ENCODE results near the gene AFF1.

The AFF1 gene

DNA sequence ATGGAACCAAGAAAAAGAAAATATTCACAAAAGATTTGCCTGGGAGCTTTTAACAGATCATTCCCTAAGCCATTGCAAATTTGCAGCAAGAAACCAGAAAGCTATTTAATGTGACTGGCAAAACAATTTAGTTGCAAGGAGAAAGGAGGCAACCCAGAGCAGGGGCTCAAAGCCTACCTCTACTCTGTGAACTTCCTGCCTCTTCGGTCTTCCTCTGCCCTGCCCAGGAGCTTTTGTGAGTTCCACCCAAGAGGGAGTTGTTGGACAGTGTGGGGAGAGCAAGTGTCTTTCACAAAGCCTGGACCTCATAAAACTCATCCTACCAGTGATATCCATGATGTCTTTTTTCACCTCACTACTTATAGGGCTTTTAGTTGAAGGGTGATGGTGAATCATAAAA, 107.4 kb downstream of the AFF1 start:
- no peak for DNase-seq

- no peak for DNase-seq
Measured at GRCh38 chr4:87042986-87043820, 108.4 kb downstream of the AFF1 start.

DNA sequence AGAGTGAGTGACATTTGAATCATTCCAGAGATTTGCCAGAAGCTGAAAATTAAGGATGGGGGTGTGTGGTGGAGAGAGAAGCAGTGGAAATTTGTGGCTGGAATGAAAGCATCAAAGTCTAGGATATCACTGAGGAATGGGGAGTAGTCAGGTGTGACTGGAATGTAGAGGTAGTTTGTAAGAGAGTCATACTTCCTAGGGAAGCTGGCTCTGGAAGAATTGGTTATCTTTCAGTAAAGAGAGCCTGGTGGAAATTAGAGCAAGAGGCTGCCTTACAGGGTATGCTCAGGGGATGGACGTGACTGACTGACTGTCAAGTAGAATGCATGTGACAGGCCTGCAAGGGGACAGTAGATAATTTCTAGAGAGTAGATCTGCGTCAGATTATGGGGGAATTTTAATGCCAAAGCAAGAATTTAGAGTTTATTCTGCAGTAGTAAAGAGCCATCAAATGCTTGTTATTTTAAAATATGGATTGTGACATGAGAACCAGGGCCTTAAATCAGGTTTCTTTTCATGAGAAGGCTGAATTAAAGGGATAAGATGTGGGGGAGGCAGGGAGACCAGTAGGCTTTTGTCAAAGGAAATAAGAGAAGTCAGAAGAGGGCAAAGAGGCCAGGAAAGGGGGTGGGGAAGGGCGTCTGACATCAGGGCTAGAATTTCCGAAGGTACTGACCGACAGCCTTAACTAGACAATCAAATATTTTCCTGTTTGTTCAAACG, 109.9 kb downstream of the AFF1 start:
- DNase-seq: no peak

- no peak for DNase-seq
Measured at GRCh38 chr4:87045234-87045558, 110.4 kb downstream of the AFF1 start.

GRCh38 chr4:87045659-87046058, 110.8 kb downstream of the AFF1 start:
- DNase-seq: no peak

DNA sequence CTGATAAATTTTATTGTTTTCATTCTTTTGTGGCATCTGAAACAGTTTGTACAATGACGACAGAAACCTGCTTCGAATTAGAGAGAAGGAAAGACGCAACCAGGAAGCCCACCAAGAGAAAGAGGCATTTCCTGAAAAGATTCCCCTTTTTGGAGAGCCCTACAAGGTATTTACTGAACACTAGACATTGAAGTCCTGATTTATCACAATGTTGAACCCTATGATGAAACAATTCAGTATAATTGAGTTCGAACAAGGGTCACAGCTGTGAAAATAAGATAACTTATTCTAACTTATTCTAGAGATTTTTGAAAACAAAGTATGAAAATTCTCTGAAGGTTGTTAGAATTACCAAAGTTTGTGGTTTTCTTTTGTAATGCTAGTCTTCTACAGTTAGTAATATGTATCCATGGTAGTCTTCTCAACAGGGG, 111.3 kb downstream of the AFF1 start:
- DNase-seq: no peak

- DNase-seq: no peak
Measured at GRCh38 chr4:87047281-87047798, 112.5 kb downstream of the AFF1 start.

DNA sequence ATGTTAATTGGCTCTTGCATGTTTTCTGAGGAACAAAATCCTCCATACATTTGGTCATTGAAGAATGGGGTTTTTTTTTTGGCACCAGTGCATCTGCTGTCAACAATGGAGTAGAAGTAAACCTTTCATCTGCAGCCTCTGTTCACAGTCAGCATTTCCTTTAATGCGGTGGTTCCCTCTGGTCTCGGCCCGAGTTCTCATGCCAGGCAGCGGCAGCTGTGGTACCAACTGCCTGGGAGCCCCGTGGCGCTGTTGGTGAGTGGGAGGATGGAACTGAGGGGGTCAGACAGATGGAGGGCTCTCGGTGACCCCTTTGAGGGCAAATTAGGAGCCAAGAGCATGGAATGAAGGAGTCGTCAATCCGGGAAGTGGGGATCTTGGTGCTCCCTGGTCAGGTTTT, 114.7 kb downstream of the AFF1 start:
- DNase-seq: no peak

- DNase-seq: no peak
Measured at GRCh38 chr4:87050596-87050995, 115.8 kb downstream of the AFF1 start.

- DNase-seq: no peak
Measured at GRCh38 chr4:87051121-87051713, 116.4 kb downstream of the AFF1 start.

DNA sequence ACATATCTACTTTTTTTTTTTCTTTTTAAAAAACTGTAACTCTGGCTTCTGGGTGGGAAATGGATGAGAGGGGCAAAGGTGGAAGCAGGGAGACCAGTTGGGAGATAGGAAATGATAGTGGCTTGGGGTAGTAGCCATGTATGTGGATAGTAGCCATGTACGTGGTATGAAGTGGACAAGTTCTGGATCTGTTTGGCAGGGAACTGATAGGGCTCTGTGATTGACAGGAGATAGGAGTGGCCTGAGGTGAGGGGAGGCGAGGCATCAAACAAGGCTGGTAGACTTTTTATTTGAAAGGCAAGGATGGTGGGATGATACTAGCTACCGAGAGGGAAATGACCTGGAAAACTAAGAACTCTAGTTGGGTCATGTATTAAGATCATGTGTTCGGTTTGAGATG, 117.8 kb downstream of the AFF1 start:
- no peak for DNase-seq

- DNase-seq: no peak
Measured at GRCh38 chr4:87053176-87053658, 118.4 kb downstream of the AFF1 start.

GRCh38 chr4:87053802-87054767, 119.3 kb downstream of the AFF1 start:
- no peak for DNase-seq

- no peak for DNase-seq
Measured at GRCh38 chr4:87054900-87055299, 120.1 kb downstream of the AFF1 start.

GRCh38 chr4:87055311-87055710, 120.5 kb downstream of the AFF1 start:
- no peak for DNase-seq

DNA sequence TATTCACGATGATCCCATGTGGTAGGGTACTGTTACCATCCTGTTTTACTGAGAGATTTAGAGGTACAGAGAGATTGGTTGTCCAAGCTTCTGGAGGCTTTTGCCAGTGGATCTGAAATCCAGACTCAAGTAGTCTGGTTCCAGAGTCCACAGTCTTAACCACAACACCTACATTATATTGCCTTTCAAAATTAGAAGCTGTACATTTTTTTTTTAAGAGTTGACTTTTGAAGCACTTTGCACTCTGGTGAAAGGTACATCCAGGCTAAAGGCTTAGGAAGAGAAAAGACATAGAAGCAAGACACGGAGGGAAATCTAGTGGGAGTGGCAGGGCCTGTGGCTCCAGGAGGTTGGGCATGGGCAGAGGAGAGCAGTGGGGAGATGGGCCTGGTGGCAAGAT, 122.1 kb downstream of the AFF1 start:
- DNase-seq: no peak

DNA sequence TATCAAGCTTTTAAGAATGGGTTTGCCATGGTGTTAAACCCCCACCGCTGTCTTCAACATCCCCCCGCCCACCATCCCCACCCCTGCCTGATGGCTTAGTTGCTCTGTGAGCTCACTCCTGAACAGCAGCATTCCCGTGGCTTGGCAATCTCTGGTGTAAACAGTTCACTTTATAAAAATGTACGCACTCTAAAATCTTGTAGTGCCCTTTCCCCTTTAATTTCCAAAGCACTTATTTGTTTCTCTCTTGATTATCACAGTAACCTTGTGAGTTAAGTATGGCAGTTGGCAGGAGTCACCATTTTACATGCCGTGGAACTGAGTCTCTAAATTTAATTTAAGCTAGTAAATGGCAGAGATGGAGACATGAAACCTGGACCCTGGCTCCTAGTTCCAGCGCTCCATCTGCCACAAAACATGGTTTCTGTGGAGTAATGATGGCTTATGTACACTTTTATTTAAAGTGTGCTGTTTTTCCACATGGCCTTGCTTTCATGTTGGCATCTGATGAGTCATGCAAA, 123.1 kb downstream of the AFF1 start:
- no peak for DNase-seq

DNA sequence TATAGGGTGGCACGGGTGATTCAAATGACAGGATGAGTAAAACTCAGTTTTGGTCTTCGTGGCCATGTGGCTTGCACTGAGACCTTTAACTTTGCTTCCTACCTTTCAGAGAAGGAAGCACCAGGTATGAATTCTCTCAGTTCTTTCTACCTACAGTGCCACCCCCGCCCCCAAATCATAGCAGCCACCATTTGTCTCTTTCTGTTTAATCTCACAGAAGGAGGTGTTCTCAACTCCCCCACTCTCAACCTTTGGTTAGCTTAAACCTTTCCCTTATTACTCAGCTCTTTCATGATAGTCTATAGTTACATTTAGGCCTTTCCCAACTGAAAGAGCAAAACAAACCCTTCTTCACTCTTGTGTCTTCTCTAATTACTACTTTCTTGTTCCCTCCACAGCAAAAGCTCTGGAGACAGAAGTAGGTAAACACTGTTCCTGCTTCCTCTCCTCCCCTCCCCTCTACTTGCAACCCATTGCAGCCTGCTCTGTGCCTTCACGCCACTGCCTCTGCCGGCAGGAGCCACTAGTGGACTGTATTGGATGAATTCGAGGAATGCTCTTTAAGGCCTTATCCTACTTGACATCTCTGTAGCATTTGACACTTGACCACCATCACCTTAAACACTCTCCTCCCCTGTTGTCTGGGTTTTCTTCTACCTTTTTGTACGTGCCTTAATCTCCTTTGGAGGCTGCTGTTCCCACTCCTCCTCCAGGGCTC, 123.7 kb downstream of the AFF1 start:
- DNase-seq: peak; percentile 41

- DNase-seq: no peak
Measured at GRCh38 chr4:87060957-87061356, 126.1 kb downstream of the AFF1 start.

DNA sequence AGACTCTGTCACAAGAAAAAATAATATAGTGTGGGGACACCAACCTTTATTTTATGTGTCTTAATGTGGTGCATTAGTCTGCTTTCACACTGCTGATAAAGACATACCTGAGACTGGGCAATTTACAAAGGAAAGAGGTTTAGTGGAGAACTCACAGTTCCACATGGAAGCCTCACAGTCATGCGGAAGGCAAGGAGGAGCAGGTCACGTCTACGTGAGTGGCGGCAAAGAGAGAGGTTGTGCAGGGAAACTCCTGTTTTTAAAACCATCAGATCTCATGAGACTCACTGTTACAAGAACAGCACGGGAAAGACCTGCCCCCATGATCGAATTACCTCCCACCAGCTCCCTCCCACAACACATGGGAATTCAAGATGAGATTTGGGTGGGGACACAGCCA, 130.2 kb downstream of the AFF1 start:
- DNase-seq: no peak

DNA sequence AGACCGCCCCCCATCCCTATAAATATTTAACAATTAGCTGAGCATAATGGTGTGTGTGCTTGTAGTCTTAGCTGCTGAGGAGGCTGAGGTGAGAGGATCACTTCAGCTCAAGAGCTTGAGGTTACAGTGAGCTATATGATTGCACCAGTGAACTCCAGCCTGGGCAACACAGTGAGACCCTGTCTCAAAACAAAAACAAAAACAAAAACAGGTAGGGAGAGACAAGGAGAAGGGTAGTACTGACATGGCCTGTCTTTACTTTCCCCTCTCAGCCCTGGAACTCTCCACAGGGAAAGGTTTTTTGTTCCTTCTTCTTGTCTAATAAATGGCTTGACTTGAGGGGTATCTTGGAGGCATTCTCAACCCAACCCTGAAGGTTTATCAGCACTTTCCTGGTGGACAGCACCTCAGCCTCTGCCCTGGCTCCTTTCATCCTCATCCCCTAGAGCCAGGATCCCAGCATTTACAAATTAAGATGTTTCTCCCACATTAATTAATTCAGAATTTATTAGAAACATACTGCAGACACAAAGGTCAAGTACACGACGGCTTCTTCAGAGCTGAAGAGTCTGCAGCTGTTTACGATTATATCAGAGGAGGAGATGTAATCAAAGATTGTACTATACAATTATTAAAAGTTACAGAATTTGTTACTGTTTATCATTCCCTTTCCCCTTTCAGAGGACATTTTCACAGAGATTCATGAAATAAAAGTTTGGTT, 131.8 kb downstream of the AFF1 start:
- DNase-seq: no peak
